Muscle of arm (tissue), 12 donors: ENCODE measurements around the gene MTG1. TPM values are rescaled to one million over a fixed set of nuclear protein-coding genes. Genes with fewer than 3 reads are reported as not detected.
"Not testable (repeated sequence)": the region's sequence is repeated elsewhere in the genome, so short reads cannot be mapped to it uniquely, and the experiment has no call there.

Experiments used
- DNase-seq: peaks from one replicate; pipeline ENCODE4 v3.0.0-alpha.2; 2013
- polyA plus RNA-seq, 12 donors: library from polyadenylated mRNA; unstranded; fragments of 120-200 nt; gene quantifications; one replicate each; pipeline ENCODE4 v1.2.1, GENCODE V29; 2013; ENCODE audit not compliant: insufficient read length in 12 of 12

The MTG1 gene
- polyA plus RNA-seq, 12 donors = 29.2 to 54.2 (median 40.3) TPM; not detected in 1

- no peak for DNase-seq
Measured at GRCh38 chr10:133462512-133463305, 68.8 kb downstream of the MTG1 start.

- DNase-seq = no peak
Measured at GRCh38 chr10:133464582-133465031, 70.7 kb downstream of the MTG1 start.

- DNase-seq = no peak
Measured at GRCh38 chr10:133465191-133465949, 71.4 kb downstream of the MTG1 start.

- DNase-seq = no peak
Measured at GRCh38 chr10:133465950-133466474, 72.1 kb downstream of the MTG1 start.

GRCh38 chr10:133466683-133467275, 72.8 kb downstream of the MTG1 start:
- DNase-seq = no peak

- DNase-seq = no peak
Measured at GRCh38 chr10:133467286-133467911, 73.4 kb downstream of the MTG1 start.

- DNase-seq = not testable (repeated sequence)
Measured at GRCh38 chr10:133469205-133469604, 75.2 kb downstream of the MTG1 start.

- no peak for DNase-seq
Measured at GRCh38 chr10:133471300-133472109, 77.5 kb downstream of the MTG1 start.

Other genes with a start within 250 kb of the MTG1 start
- 10 to 100 TPM in 1 of 12 donors, 1 to 10 TPM in 10, not detected in 1; 1.8 to 10.1 (median 5.3) TPM for gene KNDC1, start 233.9 kb upstream of the MTG1 start, polyA plus RNA-seq
- not detected for gene UTF1, start 163.9 kb upstream of the MTG1 start, polyA plus RNA-seq
- under 1 TPM in 10 of 12 donors, not detected in 2; 0.15 to 0.43 (median 0.19) TPM for gene VENTX, start 156.3 kb upstream of the MTG1 start, polyA plus RNA-seq
- gene ADAM8, start 117.3 kb upstream of the MTG1 start, polyA plus RNA-seq = 1 to 10 TPM in 9 of 12 donors, under 1 TPM in 1, not detected in 2; 0.85 to 5.7 (median 1.5) TPM
- 10 to 100 TPM in 11 of 12 donors, not detected in 1; 29.5 to 47.3 (median 37.7) TPM for gene TUBGCP2, start 85.3 kb upstream of the MTG1 start, polyA plus RNA-seq
- 10 to 100 TPM in 11 of 12 donors, not detected in 1; 26.1 to 39.7 (median 32.2) TPM for gene ZNF511, start 85.2 kb upstream of the MTG1 start, polyA plus RNA-seq
- under 1 TPM in 1 of 12 donors, not detected in 11; 0.41 TPM for gene CALY, start 57.3 kb upstream of the MTG1 start, polyA plus RNA-seq
- gene PRAP1, start 46.8 kb upstream of the MTG1 start, polyA plus RNA-seq = 10 to 100 TPM in 1 of 12 donors, under 1 TPM in 5, not detected in 6; 0.12 to 24.5 (median 0.43) TPM
- gene FUOM, start 36.1 kb upstream of the MTG1 start, polyA plus RNA-seq = 1 to 10 TPM in 10 of 12 donors, not detected in 2; 3.7 to 7.6 (median 4.7) TPM
- gene ECHS1, start 20.8 kb upstream of the MTG1 start, polyA plus RNA-seq = 100 to 1,000 TPM in 9 of 12 donors, 10 to 100 TPM in 2, not detected in 1; 62.5 to 133 (median 117) TPM
- 1 to 10 TPM in 10 of 12 donors, not detected in 2; 2.5 to 4.5 (median 3.6) TPM for gene PAOX, start 14.9 kb upstream of the MTG1 start, polyA plus RNA-seq
- gene SPRN, start 30.5 kb downstream of the MTG1 start, polyA plus RNA-seq = 1 to 10 TPM in 11 of 12 donors, not detected in 1; 2.6 to 4.6 (median 3.6) TPM
- 1 to 10 TPM in 5 of 12 donors, under 1 TPM in 5, not detected in 2; 0.58 to 1.7 (median 1.0) TPM for gene SCART1, start 59.8 kb downstream of the MTG1 start, polyA plus RNA-seq
- 1 to 10 TPM in 7 of 12 donors, under 1 TPM in 3, not detected in 2; 0.64 to 2.6 (median 1.2) TPM for gene CYP2E1, start 133.2 kb downstream of the MTG1 start, polyA plus RNA-seq
- under 1 TPM in 5 of 12 donors, not detected in 7; 0.12 to 0.38 (median 0.30) TPM for gene SYCE1, start 171.4 kb downstream of the MTG1 start, polyA plus RNA-seq
- gene FRG2B, start 232.6 kb downstream of the MTG1 start, polyA plus RNA-seq = not detected